ENCODE results near the gene NTNG2. TPM values are rescaled to one million over a fixed set of nuclear protein-coding genes. Genes with fewer than 3 reads are reported as not detected.

NTNG2 gene
- total and polyA plus RNA-seq, 10 of the 15 experiments (the other 5 are each of a cell fraction or from before 2014, with no cell fraction given): 0.37 to 0.79 (median 0.45) TPM; not detected in 6

DNA sequence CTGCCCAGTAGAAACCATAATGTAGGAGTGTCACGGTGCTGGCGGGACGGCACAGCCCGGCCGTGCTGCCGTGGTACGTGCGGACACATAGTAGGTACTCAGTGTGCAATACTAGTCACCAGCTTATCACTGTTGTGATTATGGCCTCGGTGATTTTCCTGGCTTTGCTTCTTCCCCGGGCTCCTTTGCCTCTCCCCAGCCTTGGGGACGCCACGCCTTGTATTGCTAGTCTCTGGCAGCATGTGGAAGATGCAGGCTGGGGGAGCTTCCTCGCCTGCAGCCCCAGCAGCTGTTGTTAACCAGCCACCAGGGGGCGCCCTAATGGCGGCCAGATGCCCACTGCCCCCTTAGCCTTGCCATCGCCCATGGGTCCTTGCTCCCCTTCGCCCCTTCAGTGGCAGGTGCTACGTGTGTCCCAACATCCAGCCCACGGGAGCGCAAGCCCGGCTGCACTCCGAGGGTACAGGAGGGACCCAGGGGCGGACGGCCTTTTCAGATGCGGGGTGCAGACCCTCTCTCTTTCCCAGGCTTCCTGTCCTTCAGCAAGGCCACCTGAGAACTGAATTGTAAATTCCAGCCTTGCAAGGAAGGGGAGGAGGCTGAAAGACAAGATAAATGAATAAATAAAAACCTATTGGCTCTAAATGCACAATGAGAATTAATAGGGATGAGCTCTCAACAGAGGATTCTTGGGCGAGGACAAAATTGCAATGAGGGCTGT lies 8.0 kb downstream of the NTNG2 start (continued):
- TF ChIP-seq USF1 (IDR thresholded peaks at IDR 0.05; ENCODE audit: borderline replicate concordance, extremely low read length, insufficient read depth, low read depth, low read length): no peak
- peak; percentile 74 to 92 (median 83) for TF ChIP-seq CTCF (IDR thresholded peaks at IDR 0.05 in 2 of 3, conservative IDR thresholded peaks at IDR 0.05 in 1 of 3; ENCODE audit: control insufficient read depth in 2 of 3, extremely low read depth in 1 of 3, insufficient read depth in 1 of 3, low read depth in 3 of 3, low read length in 3 of 3)
- peak; percentile 63; the same call in 1 of the 2 replicates for TF ChIP-seq YY1 (IDR thresholded peaks at IDR 0.05; ENCODE audit: low read depth, low read length)
- no peak for TF ChIP-seq POU2F2 (IDR thresholded peaks at IDR 0.05; ENCODE audit: borderline replicate concordance, low read depth, low read length)
- TF ChIP-seq, protein P1, sequence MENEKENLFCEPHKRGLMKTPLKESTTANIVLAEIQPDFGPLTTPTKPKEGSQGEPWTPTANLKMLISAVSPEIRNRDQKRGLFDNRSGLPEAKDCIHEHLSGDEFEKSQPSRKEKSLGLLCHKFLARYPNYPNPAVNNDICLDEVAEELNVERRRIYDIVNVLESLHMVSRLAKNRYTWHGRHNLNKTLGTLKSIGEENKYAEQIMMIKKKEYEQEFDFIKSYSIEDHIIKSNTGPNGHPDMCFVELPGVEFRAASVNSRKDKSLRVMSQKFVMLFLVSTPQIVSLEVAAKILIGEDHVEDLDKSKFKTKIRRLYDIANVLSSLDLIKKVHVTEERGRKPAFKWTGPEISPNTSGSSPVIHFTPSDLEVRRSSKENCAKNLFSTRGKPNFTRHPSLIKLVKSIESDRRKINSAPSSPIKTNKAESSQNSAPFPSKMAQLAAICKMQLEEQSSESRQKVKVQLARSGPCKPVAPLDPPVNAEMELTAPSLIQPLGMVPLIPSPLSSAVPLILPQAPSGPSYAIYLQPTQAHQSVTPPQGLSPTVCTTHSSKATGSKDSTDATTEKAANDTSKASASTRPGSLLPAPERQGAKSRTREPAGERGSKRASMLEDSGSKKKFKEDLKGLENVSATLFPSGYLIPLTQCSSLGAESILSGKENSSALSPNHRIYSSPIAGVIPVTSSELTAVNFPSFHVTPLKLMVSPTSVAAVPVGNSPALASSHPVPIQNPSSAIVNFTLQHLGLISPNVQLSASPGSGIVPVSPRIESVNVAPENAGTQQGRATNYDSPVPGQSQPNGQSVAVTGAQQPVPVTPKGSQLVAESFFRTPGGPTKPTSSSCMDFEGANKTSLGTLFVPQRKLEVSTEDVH (IDR thresholded peaks at IDR 0.05; ENCODE audit: low read depth, partially characterized antibody): no peak
